ENCODE results near the gene PCDHGA2. TPM values are rescaled to one million over a fixed set of nuclear protein-coding genes. Genes with fewer than 3 reads are reported as not detected.

The PCDHGA2 gene
- total RNA-seq, 2 experiments from 2014 or later: not detected

Other genes with a start within 250 kb of the PCDHGA2 start
- gene PCDHB2, start 244.1 kb upstream of the PCDHGA2 start, total RNA-seq: not detected
- not detected for gene PCDHB3, start 238.3 kb upstream of the PCDHGA2 start, total RNA-seq
- gene PCDHB4, start 216.9 kb upstream of the PCDHGA2 start, total RNA-seq: not detected
- not detected for gene PCDHB5, start 203.6 kb upstream of the PCDHGA2 start, total RNA-seq
- gene PCDHB6, start 188.7 kb upstream of the PCDHGA2 start, total RNA-seq: not detected
- not detected for gene PCDHB7, start 166.1 kb upstream of the PCDHGA2 start, total RNA-seq
- not detected for gene PCDHB8, start 161.0 kb upstream of the PCDHGA2 start, total RNA-seq
- not detected for gene PCDHB16, start 156.4 kb upstream of the PCDHGA2 start, total RNA-seq
- gene PCDHB9, start 151.6 kb upstream of the PCDHGA2 start, total RNA-seq: not detected
- not detected for gene PCDHB10, start 146.4 kb upstream of the PCDHGA2 start, total RNA-seq
- not detected for gene PCDHB11, start 139.1 kb upstream of the PCDHGA2 start, total RNA-seq
- not detected for gene PCDHB12, start 130.0 kb upstream of the PCDHGA2 start, total RNA-seq
- gene PCDHB13, start 124.8 kb upstream of the PCDHGA2 start, total RNA-seq: not detected
- gene PCDHB14, start 115.4 kb upstream of the PCDHGA2 start, total RNA-seq: not detected
- gene PCDHB15, start 93.4 kb upstream of the PCDHGA2 start, total RNA-seq: not detected
- gene SLC25A2, start 34.7 kb upstream of the PCDHGA2 start, total RNA-seq: 1 to 10 TPM in 1 of 2 experiments, under 1 TPM in 1; 0.56 to 1.1 TPM
- gene TAF7, start 18.0 kb upstream of the PCDHGA2 start, total RNA-seq: 10 to 100 TPM; 57.3 to 64.6 TPM
- not detected for gene PCDHGA1, start 8.2 kb upstream of the PCDHGA2 start, total RNA-seq
- under 1 TPM in 1 of 2 experiments, not detected in 1; 0.15 TPM for gene PCDHGA3, start 5.1 kb downstream of the PCDHGA2 start, total RNA-seq
- gene PCDHGB1, start 11.3 kb downstream of the PCDHGA2 start, total RNA-seq: not detected
- gene PCDHGA4, start 16.3 kb downstream of the PCDHGA2 start, total RNA-seq: under 1 TPM in 1 of 2 experiments, not detected in 1; 0.20 TPM
- gene PCDHGB2, start 21.2 kb downstream of the PCDHGA2 start, total RNA-seq: under 1 TPM; 0.12 to 0.67 TPM
- gene PCDHGA5, start 25.4 kb downstream of the PCDHGA2 start, total RNA-seq: under 1 TPM; 0.09 to 0.12 TPM
- under 1 TPM; 0.09 to 0.41 TPM for gene PCDHGB3, start 31.5 kb downstream of the PCDHGA2 start, total RNA-seq
- under 1 TPM; 0.16 to 0.20 TPM for gene PCDHGA6, start 35.1 kb downstream of the PCDHGA2 start, total RNA-seq
- under 1 TPM in 1 of 2 experiments, not detected in 1; 0.07 TPM for gene PCDHGA7, start 44.0 kb downstream of the PCDHGA2 start, total RNA-seq
- gene PCDHGB4, start 48.9 kb downstream of the PCDHGA2 start, total RNA-seq: under 1 TPM; 0.07 to 0.09 TPM
- gene PCDHGA8, start 53.9 kb downstream of the PCDHGA2 start, total RNA-seq: not detected
- not detected for gene PCDHGB5, start 59.2 kb downstream of the PCDHGA2 start, total RNA-seq
- not detected for gene PCDHGA9, start 64.0 kb downstream of the PCDHGA2 start, total RNA-seq
- not detected for gene PCDHGB6, start 69.3 kb downstream of the PCDHGA2 start, total RNA-seq
- not detected for gene PCDHGA10, start 74.2 kb downstream of the PCDHGA2 start, total RNA-seq
- not detected for gene PCDHGB7, start 78.9 kb downstream of the PCDHGA2 start, total RNA-seq
- not detected for gene PCDHGA11, start 82.3 kb downstream of the PCDHGA2 start, total RNA-seq
- under 1 TPM in 1 of 2 experiments, not detected in 1; 0.07 TPM for gene PCDHGA12, start 91.7 kb downstream of the PCDHGA2 start, total RNA-seq
- not detected for gene PCDHGC3, start 137.2 kb downstream of the PCDHGA2 start, total RNA-seq
- gene PCDHGC4, start 146.3 kb downstream of the PCDHGA2 start, total RNA-seq: not detected
- gene PCDHGC5, start 150.3 kb downstream of the PCDHGA2 start, total RNA-seq: not detected

Measured in activated CD8-positive, alpha-beta memory T cell treated with anti-CD3 and anti-CD28 coated beads, Interleukin-2, amount 10 ng/mL, durations not matched to agents 7 days and 5 days (primary cell).